GM23338 (cell line): ENCODE results near the gene GRAMD1B. TPM values are rescaled to one million over a fixed set of nuclear protein-coding genes. Genes with fewer than 3 reads are reported as not detected.
"Not testable (repeated sequence)": the region's sequence is repeated elsewhere in the genome, so short reads cannot be mapped to it uniquely, and the experiment has no call there.

Experiments used
- ATAC-seq: fragments of 200-7000 bp; cut with Tn5 transposase; 3 replicates; pipeline ENCODE4 v1.9.1; 2020
- DNase-seq: peaks from one replicate; pipeline ENCODE4 v3.0.0-alpha.2; 2015; ENCODE audit warnings: low spot score
- H2AFZ ChIP-seq: fragments of 200-600 bp; sonication (generic); 2 replicates; pipeline ENCODE4 v1.8.0; 2016; ENCODE audit warnings: antibody characterized with exemption, mild to moderate bottlenecking, moderate library complexity
- H3F3A ChIP-seq: fragments of 200-600 bp; sonication (generic); replicated peaks from 2 replicates; pipeline ENCODE4 v1.8.0; 2017; ENCODE audit warnings: antibody characterized with exemption, mixed run types, low read depth
- H3K27ac ChIP-seq: fragments of 200-600 bp; sonication (generic); 2 replicates; pipeline ENCODE4 v1.6.1; 2016; ENCODE audit warnings: low read depth
- H3K27me3 ChIP-seq: fragments of 200-600 bp; sonication (generic); 2 replicates; pipeline ENCODE4 v1.8.0; 2016; ENCODE audit warnings: mild to moderate bottlenecking, mixed run types, moderate library complexity; ENCODE audit not compliant: insufficient read depth
- H3K36me3 ChIP-seq: fragments of 200-600 bp; sonication (generic); 2 replicates; pipeline ENCODE4 v1.8.0; 2016; ENCODE audit warnings: mild to moderate bottlenecking; ENCODE audit not compliant: insufficient read depth
- H3K4me1 ChIP-seq: fragments of 200-600 bp; sonication (generic); 2 replicates; pipeline ENCODE4 v1.8.0; 2016; ENCODE audit warnings: mild to moderate bottlenecking, moderate library complexity; ENCODE audit not compliant: insufficient read depth
- H3K4me2 ChIP-seq: fragments of 200-600 bp; sonication (generic); 2 replicates; pipeline ENCODE4 v1.7.1; 2017; ENCODE audit warnings: mixed run types
- H3K4me3 ChIP-seq: fragments of 200-600 bp; sonication (generic); 2 replicates; pipeline ENCODE4 v1.6.1; 2016; ENCODE audit warnings: mixed run types
- H3K79me2 ChIP-seq: fragments of 200-600 bp; sonication (generic); replicated peaks from 2 replicates; pipeline ENCODE4 v1.8.0; 2017; ENCODE audit warnings: mild to moderate bottlenecking; ENCODE audit not compliant: insufficient read depth
- H3K9me2 ChIP-seq: fragments of 200-600 bp; sonication (generic); 2 replicates; pipeline ENCODE4 v1.8.0; 2017; ENCODE audit not compliant: insufficient read depth
- H4K20me1 ChIP-seq: fragments of 200-600 bp; sonication (generic); replicated peaks from 2 replicates; pipeline ENCODE4 v1.8.0; 2017; ENCODE audit warnings: mild to moderate bottlenecking; ENCODE audit not compliant: insufficient read depth
- H3K27ac Mint-ChIP-seq: 2 replicates; pipeline ENCODE4 v1.8.0; 2020; ENCODE audit warnings: inconsistent platforms, mild to moderate bottlenecking, moderate library complexity, mixed read lengths
- H3K27me3 Mint-ChIP-seq: 3 replicates; pipeline ENCODE4 v1.8.0; 2022; ENCODE audit warnings: low read depth, mild to moderate bottlenecking, moderate library complexity, mixed read lengths, inconsistent platforms; ENCODE audit not compliant: insufficient read depth, poor library complexity
- H3K36me3 Mint-ChIP-seq: 3 replicates; pipeline ENCODE4 v1.8.0; 2021; ENCODE audit warnings: low read depth, mild to moderate bottlenecking, inconsistent platforms, moderate library complexity, mixed read lengths
- H3K4me1 Mint-ChIP-seq: 3 replicates; pipeline ENCODE4 v1.8.0; 2020; ENCODE audit warnings: mild to moderate bottlenecking, inconsistent platforms, mixed read lengths
- H3K4me3 Mint-ChIP-seq: 3 replicates; pipeline ENCODE4 v1.8.0; 2021; ENCODE audit warnings: moderate library complexity, mild to moderate bottlenecking, inconsistent platforms, mixed read lengths
- H3K9me3 Mint-ChIP-seq: 3 replicates; pipeline ENCODE4 v1.8.0; 2020; ENCODE audit warnings: moderate library complexity, mild to moderate bottlenecking, inconsistent platforms, mixed read lengths
- EZH2 ChIP-seq: fragments of 200-600 bp; sonication (generic); IDR thresholded peaks from one replicate; pipeline ENCODE4 v1.8.0; 2017; ENCODE audit warnings: antibody characterized with exemption, mild to moderate bottlenecking, low read depth; ENCODE audit not compliant: unreplicated experiment
- JUNB ChIP-seq: IDR thresholded peaks from one replicate; pipeline ENCODE4 v1.6.1; 2016; ENCODE audit warnings: antibody characterized with exemption; ENCODE audit not compliant: unreplicated experiment
- NANOG ChIP-seq: IDR thresholded peaks from 2 replicates; pipeline ENCODE4 v1.6.1; 2016; ENCODE audit warnings: antibody characterized with exemption, borderline replicate concordance
- POLR2AphosphoS5 ChIP-seq: IDR thresholded peaks from 2 replicates; pipeline ENCODE4 v1.6.1; 2016; ENCODE audit warnings: antibody characterized with exemption, low read depth
- ZNF114 ChIP-seq: fragments of 250-450 bp; sonication (Bioruptor Pico); IDR thresholded peaks from 2 replicates; pipeline ENCODE4 v1.5.0; 2020; ENCODE audit warnings: mild to moderate bottlenecking, moderate library complexity
- ZNF331 ChIP-seq: fragments of 250-450 bp; sonication (Bioruptor Pico); IDR thresholded peaks from 2 replicates; pipeline ENCODE4 v1.5.0; 2020; ENCODE audit warnings: low read depth, mild to moderate bottlenecking, moderate library complexity
- ZNF462 ChIP-seq: fragments of 250-450 bp; sonication (Bioruptor Pico); IDR thresholded peaks from 2 replicates; pipeline ENCODE4 v1.5.0; 2020; ENCODE audit warnings: mild to moderate bottlenecking, moderate library complexity
- polyA plus RNA-seq: library from polyadenylated mRNA; unstranded; fragments of >200 nt; fragmentation: Nextera tagmentation; extraction: Ambion mirVana; gene quantifications from 2 replicates; pipeline ENCODE4 v1.2.1, GENCODE V29; 2016
- total RNA-seq: library from RNA; depleted of rRNA; stranded (reverse); fragments of >200 nt; shearing (Covaris generic); gene quantifications from 2 replicates; pipeline ENCODE4 v1.2.3, GENCODE V29; 2014
- TF ChIP-seq, protein P1 (sequence below): IDR thresholded peaks from 2 replicates; pipeline ENCODE4 v1.6.1; 2016; ENCODE audit warnings: antibody characterized with exemption
- TF ChIP-seq, protein P2 (sequence below): IDR thresholded peaks from one replicate; pipeline ENCODE4 v1.6.1; 2018; ENCODE audit warnings: antibody characterized with exemption; ENCODE audit not compliant: unreplicated experiment

Gene GRAMD1B
- total and polyA plus RNA-seq, 2 experiments from 2014 or later, result 3.7 to 24.3 TPM

GRCh38 chr11:123572791-123573190 is 142.7 kb downstream of the GRAMD1B start:
- not testable (repeated sequence) for H3K4me3 Mint-ChIP-seq, H2AFZ ChIP-seq
- peaks cover 48% of the 10 kb centered on the region for H3K4me1 Mint-ChIP-seq

DNA sequence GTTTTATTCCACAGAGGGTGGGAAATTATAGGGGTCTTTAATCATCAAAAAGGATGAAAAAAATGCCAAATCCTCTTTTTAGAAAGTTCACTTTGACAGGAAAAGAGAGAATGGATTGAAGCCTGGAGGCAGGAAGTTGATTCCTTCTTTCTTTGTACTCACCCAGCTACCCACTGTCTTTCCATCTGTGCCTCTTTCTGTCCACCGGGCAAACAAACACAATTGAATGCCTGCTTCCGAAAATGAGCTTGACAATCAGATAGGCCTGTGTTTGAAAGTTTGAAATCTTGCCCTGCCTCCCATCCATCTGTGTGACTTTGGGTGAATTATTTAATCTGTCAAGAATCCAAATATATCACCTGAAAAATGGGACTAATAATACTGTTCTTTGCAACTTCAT is 143.2 kb downstream of the GRAMD1B start:
- H3K79me2 ChIP-seq, result no peaks in the 10 kb centered on the region
- no peaks in the 10 kb centered on the region for H3K36me3 ChIP-seq
- Mint-ChIP-seq H3K4me1 (peaks cover 50% of the 10 kb centered on the region), H3K27ac (no peak overlapping the region), H3K36me3 (no peaks in the 10 kb centered on the region), H3K4me3 (no peak overlapping the region), H3K27me3 (peaks cover 5% of the 10 kb centered on the region), H3K9me3 (no peaks in the 10 kb centered on the region; the same call in 2 of the 3 replicates)
- H4K20me1 ChIP-seq, result no peaks in the 10 kb centered on the region
- DNase-seq, result no peak
- TF ChIP-seq POLR2AphosphoS5 (no peak), NANOG (no peak), ZNF114 (CRISPR knock-in tag) (no peak), EZH2 (no peak), JUNB (no peak), ZNF462 (CRISPR knock-in tag) (no peak), ZNF331 (CRISPR knock-in tag) (no peak)
- TF ChIP-seq, protein P1, sequence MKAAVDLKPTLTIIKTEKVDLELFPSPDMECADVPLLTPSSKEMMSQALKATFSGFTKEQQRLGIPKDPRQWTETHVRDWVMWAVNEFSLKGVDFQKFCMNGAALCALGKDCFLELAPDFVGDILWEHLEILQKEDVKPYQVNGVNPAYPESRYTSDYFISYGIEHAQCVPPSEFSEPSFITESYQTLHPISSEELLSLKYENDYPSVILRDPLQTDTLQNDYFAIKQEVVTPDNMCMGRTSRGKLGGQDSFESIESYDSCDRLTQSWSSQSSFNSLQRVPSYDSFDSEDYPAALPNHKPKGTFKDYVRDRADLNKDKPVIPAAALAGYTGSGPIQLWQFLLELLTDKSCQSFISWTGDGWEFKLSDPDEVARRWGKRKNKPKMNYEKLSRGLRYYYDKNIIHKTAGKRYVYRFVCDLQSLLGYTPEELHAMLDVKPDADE, result no peak
- TF ChIP-seq, protein P2, sequence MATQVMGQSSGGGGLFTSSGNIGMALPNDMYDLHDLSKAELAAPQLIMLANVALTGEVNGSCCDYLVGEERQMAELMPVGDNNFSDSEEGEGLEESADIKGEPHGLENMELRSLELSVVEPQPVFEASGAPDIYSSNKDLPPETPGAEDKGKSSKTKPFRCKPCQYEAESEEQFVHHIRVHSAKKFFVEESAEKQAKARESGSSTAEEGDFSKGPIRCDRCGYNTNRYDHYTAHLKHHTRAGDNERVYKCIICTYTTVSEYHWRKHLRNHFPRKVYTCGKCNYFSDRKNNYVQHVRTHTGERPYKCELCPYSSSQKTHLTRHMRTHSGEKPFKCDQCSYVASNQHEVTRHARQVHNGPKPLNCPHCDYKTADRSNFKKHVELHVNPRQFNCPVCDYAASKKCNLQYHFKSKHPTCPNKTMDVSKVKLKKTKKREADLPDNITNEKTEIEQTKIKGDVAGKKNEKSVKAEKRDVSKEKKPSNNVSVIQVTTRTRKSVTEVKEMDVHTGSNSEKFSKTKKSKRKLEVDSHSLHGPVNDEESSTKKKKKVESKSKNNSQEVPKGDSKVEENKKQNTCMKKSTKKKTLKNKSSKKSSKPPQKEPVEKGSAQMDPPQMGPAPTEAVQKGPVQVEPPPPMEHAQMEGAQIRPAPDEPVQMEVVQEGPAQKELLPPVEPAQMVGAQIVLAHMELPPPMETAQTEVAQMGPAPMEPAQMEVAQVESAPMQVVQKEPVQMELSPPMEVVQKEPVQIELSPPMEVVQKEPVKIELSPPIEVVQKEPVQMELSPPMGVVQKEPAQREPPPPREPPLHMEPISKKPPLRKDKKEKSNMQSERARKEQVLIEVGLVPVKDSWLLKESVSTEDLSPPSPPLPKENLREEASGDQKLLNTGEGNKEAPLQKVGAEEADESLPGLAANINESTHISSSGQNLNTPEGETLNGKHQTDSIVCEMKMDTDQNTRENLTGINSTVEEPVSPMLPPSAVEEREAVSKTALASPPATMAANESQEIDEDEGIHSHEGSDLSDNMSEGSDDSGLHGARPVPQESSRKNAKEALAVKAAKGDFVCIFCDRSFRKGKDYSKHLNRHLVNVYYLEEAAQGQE, result no peak
- peaks cover 7% of the 10 kb centered on the region; the same call in 1 of the 2 replicates for H3K4me1 ChIP-seq
- no peak overlapping the region for H2AFZ ChIP-seq
- H3K27ac ChIP-seq, result no peak overlapping the region
- no peak overlapping the region for H3K4me2 ChIP-seq
- no peak overlapping the region for H3K4me3 ChIP-seq
- no peaks in the 10 kb centered on the region for H3K27me3 ChIP-seq
- no peak for ATAC-seq
- no peaks in the 10 kb centered on the region for H3F3A ChIP-seq
- H3K9me2 ChIP-seq, result no peaks in the 10 kb centered on the region

More at GRCh38 chr11:123572791-123573190, 142.7 kb downstream of the GRAMD1B start:
- ATAC-seq, H3K79me2 ChIP-seq, DNase-seq, H3F3A ChIP-seq, H3K4me3 ChIP-seq, H3K36me3 ChIP-seq, H3K27me3 ChIP-seq, H3K27ac Mint-ChIP-seq, H3K27me3 Mint-ChIP-seq, H4K20me1 ChIP-seq, H3K9me2 ChIP-seq, H3K36me3 Mint-ChIP-seq, H3K4me1 ChIP-seq, H3K4me2 ChIP-seq, H3K27ac ChIP-seq, H3K9me3 Mint-ChIP-seq: not testable (repeated sequence)
